Measurements from ENCODE around the gene CD70. TPM values are rescaled to one million over a fixed set of nuclear protein-coding genes. Genes with fewer than 3 reads are reported as not detected.

Gene CD70
- total RNA-seq, 1 experiment from 2014 or later = 2.0 TPM

GRCh38 chr19:6626764-6627163, 35.8 kb upstream of the CD70 start:
- no TSS peak for BruUV-seq (replicated peaks)
- CTCF ChIA-PET = no interaction called here

GRCh38 chr19:6617374-6617773, 26.4 kb upstream of the CD70 start:
- H3K9me3 ChIP-seq (ENCODE audit: low read depth, low read length, poor library complexity, severe bottlenecking) = no peaks in the 10 kb centered on the region
- ChIA-PET POLR2A (ENCODE audit: low non-redundant PET) (no interaction called here), CTCF (no interaction called here)
- TF ChIP-seq CTCF (conservative IDR thresholded peaks at IDR 0.05; ENCODE audit: low read depth, low read length) (no peak), EZH2 (IDR thresholded peaks at IDR 0.05; ENCODE audit: borderline replicate concordance, low read depth, low read length, poor library complexity, severe bottlenecking) (no peak)
- H3K4me3 ChIP-seq (ENCODE audit: low read depth, low read length, poor library complexity, severe bottlenecking) = no peak overlapping the region
- no TSS peak for BruUV-seq (replicated peaks)
- H3K4me1 ChIP-seq (ENCODE audit: insufficient read depth, low read length, poor library complexity, severe bottlenecking) = no peaks in the 10 kb centered on the region
- no peak for DNase-seq (ENCODE audit: low spot score)
- H3K27me3 ChIP-seq (replicated peaks; ENCODE audit: insufficient read depth, low read depth, low read length, poor library complexity) = no peaks in the 10 kb centered on the region
- intact Hi-C loops (cut with micrococcal nuclease; ENCODE audit: unreplicated experiment) = no loop called here
- H3K36me3 ChIP-seq (ENCODE audit: insufficient read depth, low read length, poor library complexity, severe bottlenecking) = no peaks in the 10 kb centered on the region
- no peak overlapping the region for H3K27ac ChIP-seq (ENCODE audit: low read depth, low read length, poor library complexity, severe bottlenecking)

More at GRCh38 chr19:6626764-6627163, 35.8 kb upstream of the CD70 start:
- no peak for DNase-seq (ENCODE audit: low spot score)
- TF ChIP-seq EZH2 (IDR thresholded peaks at IDR 0.05; ENCODE audit: borderline replicate concordance, low read depth, low read length, poor library complexity, severe bottlenecking) (no peak), CTCF (conservative IDR thresholded peaks at IDR 0.05; ENCODE audit: low read depth, low read length) (no peak)
- H3K4me3 ChIP-seq (ENCODE audit: low read depth, low read length, poor library complexity, severe bottlenecking) = no peak overlapping the region
- H3K4me1 ChIP-seq (ENCODE audit: insufficient read depth, low read length, poor library complexity, severe bottlenecking) = no peaks in the 10 kb centered on the region
- intact Hi-C loops (cut with micrococcal nuclease; ENCODE audit: unreplicated experiment) = no loop called here
- H3K9me3 ChIP-seq (ENCODE audit: low read depth, low read length, poor library complexity, severe bottlenecking) = peaks cover 12% of the 10 kb centered on the region
- no peaks in the 10 kb centered on the region for H3K27me3 ChIP-seq (replicated peaks; ENCODE audit: insufficient read depth, low read depth, low read length, poor library complexity)
- no peaks in the 10 kb centered on the region for H3K36me3 ChIP-seq (ENCODE audit: insufficient read depth, low read length, poor library complexity, severe bottlenecking)
- no peak overlapping the region for H3K27ac ChIP-seq (ENCODE audit: low read depth, low read length, poor library complexity, severe bottlenecking)
- POLR2A ChIA-PET (ENCODE audit: low non-redundant PET) = no interaction called here

GRCh38 chr19:6616011-6616410, 25.1 kb upstream of the CD70 start:
- ChIA-PET CTCF (no interaction called here), POLR2A (ENCODE audit: low non-redundant PET) (no interaction called here)
- Histone ChIP-seq H3K27ac (ENCODE audit: low read depth, low read length, poor library complexity, severe bottlenecking) (no peak overlapping the region), H3K4me3 (ENCODE audit: low read depth, low read length, poor library complexity, severe bottlenecking) (no peak overlapping the region), H3K27me3 (replicated peaks; ENCODE audit: insufficient read depth, low read depth, low read length, poor library complexity) (no peaks in the 10 kb centered on the region), H3K9me3 (ENCODE audit: low read depth, low read length, poor library complexity, severe bottlenecking) (no peaks in the 10 kb centered on the region), H3K36me3 (ENCODE audit: insufficient read depth, low read length, poor library complexity, severe bottlenecking) (no peaks in the 10 kb centered on the region), H3K4me1 (ENCODE audit: insufficient read depth, low read length, poor library complexity, severe bottlenecking) (no peaks in the 10 kb centered on the region)
- no peak for DNase-seq (ENCODE audit: low spot score)
- no peak for TF ChIP-seq CTCF (conservative IDR thresholded peaks at IDR 0.05; ENCODE audit: low read depth, low read length)
- no peak for TF ChIP-seq EZH2 (IDR thresholded peaks at IDR 0.05; ENCODE audit: borderline replicate concordance, low read depth, low read length, poor library complexity, severe bottlenecking)
- no TSS peak for BruUV-seq (replicated peaks)
- intact Hi-C loops (cut with micrococcal nuclease; ENCODE audit: unreplicated experiment) = no loop called here
